H9 (cell line): Measurements from ENCODE around the gene PRR11. TPM values are rescaled to one million over a fixed set of nuclear protein-coding genes. Genes with fewer than 3 reads are reported as not detected.
A peak's percentile ranks its signal among the peaks of the same experiment; 100 is the strongest.

Experiments used
- DNase-seq: peaks from one replicate; pipeline ENCODE4 v3.0.0-alpha.2; 2017
- H2AFZ ChIP-seq: one replicate; pipeline ENCODE4 v1.6.1; 2013; ENCODE audit warnings: mild to moderate bottlenecking, low read length, control low read depth, moderate library complexity
- H2AK5ac ChIP-seq: 2 replicates; pipeline ENCODE4 v1.6.1; 2013; ENCODE audit warnings: low read length, control low read depth, mixed read lengths; ENCODE audit not compliant: insufficient read length
- H2BK120ac ChIP-seq: one replicate; pipeline ENCODE4 v1.6.1; 2013; ENCODE audit warnings: low read depth, mild to moderate bottlenecking, low read length, control low read depth, inconsistent platforms; ENCODE audit not compliant: poor library complexity, severe bottlenecking
- H2BK12ac ChIP-seq: 2 replicates; pipeline ENCODE4 v1.6.1; 2013; ENCODE audit warnings: low read length, control low read depth, mixed read lengths, low read depth; ENCODE audit not compliant: insufficient read length
- H2BK15ac ChIP-seq: 2 replicates; pipeline ENCODE4 v1.6.1; 2013; ENCODE audit warnings: low read depth, low read length, control low read depth
- H2BK20ac ChIP-seq: one replicate; pipeline ENCODE4 v1.6.1; 2013; ENCODE audit warnings: low read depth, mild to moderate bottlenecking, low read length, control low read depth, inconsistent platforms; ENCODE audit not compliant: poor library complexity, severe bottlenecking
- H2BK5ac ChIP-seq: 2 replicates; pipeline ENCODE4 v1.6.1; 2013; ENCODE audit warnings: low read length, control low read depth, mixed read lengths; ENCODE audit not compliant: insufficient read length
- H3K14ac ChIP-seq: 2 replicates; pipeline ENCODE4 v1.6.1; 2013; ENCODE audit warnings: low read length, control low read depth; ENCODE audit not compliant: insufficient read depth
- H3K18ac ChIP-seq: 2 replicates; pipeline ENCODE4 v1.6.1; 2013; ENCODE audit warnings: low read depth, mild to moderate bottlenecking, mixed read lengths, low read length, control low read depth; ENCODE audit not compliant: insufficient read length
- H3K23ac ChIP-seq: 2 replicates; pipeline ENCODE4 v1.6.1; 2013; ENCODE audit warnings: low read length, control low read depth, mixed read lengths, low read depth; ENCODE audit not compliant: insufficient read length
- H3K23me2 ChIP-seq: 2 replicates; pipeline ENCODE4 v1.6.1; 2013; ENCODE audit warnings: low read depth, mild to moderate bottlenecking, mixed read lengths, low read length, control low read depth; ENCODE audit not compliant: insufficient read length, poor library complexity, severe bottlenecking
- H3K27ac ChIP-seq: 2 replicates; pipeline ENCODE4 v1.5.1; 2013; ENCODE audit warnings: low read length, control low read depth, mixed read lengths, low read depth; ENCODE audit not compliant: insufficient read length
- H3K27me3 ChIP-seq: 2 replicates; pipeline ENCODE4 v1.6.1; 2013; ENCODE audit warnings: low read length, control low read depth, inconsistent platforms; ENCODE audit not compliant: insufficient read depth
- H3K4ac ChIP-seq: 2 replicates; pipeline ENCODE4 v1.6.1; 2013; ENCODE audit warnings: low read depth, mild to moderate bottlenecking, control low read depth, inconsistent platforms, low read length, moderate library complexity
- H3K4me1 ChIP-seq: 2 replicates; pipeline ENCODE4 v1.6.1; 2013; ENCODE audit warnings: low read length, control low read depth, inconsistent platforms; ENCODE audit not compliant: insufficient read depth
- H3K4me2 ChIP-seq: 2 replicates; pipeline ENCODE4 v1.6.1; 2013; ENCODE audit warnings: low read length, control low read depth, mixed read lengths; ENCODE audit not compliant: insufficient read length, insufficient read depth
- H3K56ac ChIP-seq: 2 replicates; pipeline ENCODE4 v1.6.1; 2013; ENCODE audit warnings: low read depth, mild to moderate bottlenecking, mixed read lengths, low read length, control low read depth; ENCODE audit not compliant: insufficient read length
- H3K79me1 ChIP-seq: 2 replicates; pipeline ENCODE4 v1.6.1; 2013; ENCODE audit warnings: low read depth, mild to moderate bottlenecking, moderate library complexity, low read length, control low read depth, inconsistent platforms; ENCODE audit not compliant: insufficient read depth, poor library complexity, severe bottlenecking
- H3K79me2 ChIP-seq: 2 replicates; pipeline ENCODE4 v1.6.1; 2013; ENCODE audit warnings: low read length, control low read depth, inconsistent platforms; ENCODE audit not compliant: insufficient read depth
- H3K9ac ChIP-seq: 2 replicates; pipeline ENCODE4 v1.6.1; 2013; ENCODE audit warnings: low read length, control low read depth, mixed read lengths; ENCODE audit not compliant: insufficient read length; ENCODE audit errors: extremely low read depth
- H3K9me3 ChIP-seq: one replicate; pipeline ENCODE4 v1.6.1; 2013; ENCODE audit warnings: low read depth, low read length, inconsistent platforms; ENCODE audit not compliant: control insufficient read depth
- H3T11ph ChIP-seq: one replicate; pipeline ENCODE4 v1.6.1; 2013; ENCODE audit warnings: mild to moderate bottlenecking, low read length, control low read depth, inconsistent platforms
- H4K20me1 ChIP-seq: one replicate; pipeline ENCODE4 v1.6.1; 2013; ENCODE audit not compliant: control insufficient read depth, insufficient read length, insufficient read depth
- H4K5ac ChIP-seq: 2 replicates; pipeline ENCODE4 v1.6.1; 2013; ENCODE audit warnings: low read depth, mild to moderate bottlenecking, mixed read lengths, low read length, control low read depth; ENCODE audit not compliant: insufficient read length
- H4K8ac ChIP-seq: replicated peaks from 2 replicates; pipeline ENCODE4 v1.6.1; 2013; ENCODE audit warnings: low read length, control low read depth, mixed read lengths, low read depth; ENCODE audit not compliant: insufficient read length
- H4K91ac ChIP-seq: 2 replicates; pipeline ENCODE4 v1.6.1; 2013; ENCODE audit warnings: low read depth, mild to moderate bottlenecking, moderate library complexity, mixed read lengths, low read length, control low read depth; ENCODE audit not compliant: insufficient read length
- H3K27ac Mint-ChIP-seq, 3 experiments: 2 replicates in 2 of 3; 3 replicates in 1 of 3; pipeline ENCODE4 v1.8.0; 2020 to 2021; ENCODE audit warnings: mixed read lengths in 3 of 3, mild to moderate bottlenecking in 1 of 3, moderate library complexity in 1 of 3
- H3K27me3 Mint-ChIP-seq: 2 replicates; pipeline ENCODE4 v1.8.0; 2021; ENCODE audit warnings: low read depth, mild to moderate bottlenecking, moderate library complexity, mixed read lengths
- H3K36me3 Mint-ChIP-seq, 3 experiments: 2 replicates in 2 of 3; 3 replicates in 1 of 3; pipeline ENCODE4 v1.8.0; 2020 to 2021; ENCODE audit warnings: low read depth in 3 of 3, mixed read lengths in 3 of 3; ENCODE audit not compliant: insufficient read depth in 1 of 3
- H3K4me1 Mint-ChIP-seq, 2 experiments: 2 replicates each; pipeline ENCODE4 v1.8.0; 2020; ENCODE audit warnings: mixed read lengths in 2 of 2
- H3K4me3 Mint-ChIP-seq, 2 experiments: 2 replicates in 1 of 2; 3 replicates in 1 of 2; pipeline ENCODE4 v1.8.0; 2020 to 2021; ENCODE audit warnings: mild to moderate bottlenecking in 2 of 2, mixed read lengths in 2 of 2, moderate library complexity in 1 of 2
- H3K9me3 Mint-ChIP-seq, 2 experiments: 2 replicates in 1 of 2; 3 replicates in 1 of 2; pipeline ENCODE4 v1.8.0; 2020; ENCODE audit warnings: mild to moderate bottlenecking in 2 of 2, mixed read lengths in 2 of 2, moderate library complexity in 1 of 2
- WGBS: extraction: QIAGEN DNeasy Blood & Tissue Kit; methylation state at CpG from one replicate; pipeline ENCODE4 v1.1.7; 2013; ENCODE audit warnings: missing lambda C conversion rate, low lambda C conversion rate, mixed read lengths; ENCODE audit not compliant: insufficient read length; ENCODE audit errors: extremely low coverage; 5-methylcytosine and 5-hydroxymethylcytosine counted together
- total RNA-seq: library from RNA; stranded (reverse); gene quantifications from 2 replicates; pipeline ENCODE4 v1.2.1, GENCODE V29; 2021
- TF ChIP-seq, protein P1 (sequence below): fragments of 200-600 bp; sonication (generic); conservative IDR thresholded peaks from 3 replicates; pipeline ENCODE4 v1.8.0; 2021; ENCODE audit warnings: antibody characterized with exemption, mild to moderate bottlenecking

The PRR11 gene
- total RNA-seq, 1 experiment from 2014 or later, result 70.7 TPM

DNA sequence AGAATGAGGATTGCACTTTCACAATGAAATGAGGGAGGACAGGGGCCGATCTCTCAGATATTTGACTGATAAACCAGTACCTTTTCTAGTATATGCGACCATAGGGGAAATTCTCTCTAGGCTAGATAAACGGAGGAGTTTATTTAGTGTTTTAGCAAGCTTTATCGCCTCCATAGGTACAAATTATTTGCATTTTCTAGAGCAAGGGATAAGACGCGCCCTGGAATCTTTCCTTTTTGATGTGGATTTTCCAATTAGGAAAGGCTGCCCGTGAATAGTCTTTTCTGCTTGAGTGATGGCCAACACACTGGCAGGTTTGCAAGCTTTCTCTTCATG lies 64.4 kb downstream of the PRR11 start:
- Mint-ChIP-seq H3K36me3 (peaks cover 0 to under 1% (median 0%) of the 10 kb centered on the region in 3 experiments; a peak in 1 of 7 replicates), H3K27me3 (peaks cover 4% of the 10 kb centered on the region; the same call in 1 of the 2 replicates), H3K27ac (peak overlapping the region in 2 of 3 experiments; percentile 90 to 93; a peak in 3 of 7 replicates), H3K4me3 (peak overlapping the region; percentile 96 to 99), H3K9me3 (no peaks in the 10 kb centered on the region), H3K4me1 (peaks cover 6 to 7% of the 10 kb centered on the region in 2 experiments)
- Histone ChIP-seq H3K4me2 (peak overlapping the region; percentile 61), H2BK12ac (no peak overlapping the region), H3K9ac (peak overlapping the region; percentile 60), H2BK20ac (no peak overlapping the region), H3K79me1 (no peaks in the 10 kb centered on the region), H2BK5ac (no peak overlapping the region), H3K27ac (no peak overlapping the region), H3K79me2 (no peaks in the 10 kb centered on the region), H2BK120ac (no peak overlapping the region), H2BK15ac (no peak overlapping the region), H3K14ac (no peak overlapping the region), H3K27me3 (no peaks in the 10 kb centered on the region), H3K23me2 (peaks cover 5% of the 10 kb centered on the region), H3K9me3 (no peaks in the 10 kb centered on the region), H2AK5ac (no peak overlapping the region), H3T11ph (no peak overlapping the region), H3K4me1 (no peaks in the 10 kb centered on the region), H4K8ac (no peak overlapping the region), H3K56ac (no peak overlapping the region), H4K5ac (no peak overlapping the region), H3K23ac (no peak overlapping the region), H4K91ac (no peak overlapping the region), H2AFZ (no peak overlapping the region), H3K18ac (no peak overlapping the region), H3K4ac (no peak overlapping the region), H4K20me1 (no peaks in the 10 kb centered on the region)
- DNase-seq, result no peak
- TF ChIP-seq, protein P1, sequence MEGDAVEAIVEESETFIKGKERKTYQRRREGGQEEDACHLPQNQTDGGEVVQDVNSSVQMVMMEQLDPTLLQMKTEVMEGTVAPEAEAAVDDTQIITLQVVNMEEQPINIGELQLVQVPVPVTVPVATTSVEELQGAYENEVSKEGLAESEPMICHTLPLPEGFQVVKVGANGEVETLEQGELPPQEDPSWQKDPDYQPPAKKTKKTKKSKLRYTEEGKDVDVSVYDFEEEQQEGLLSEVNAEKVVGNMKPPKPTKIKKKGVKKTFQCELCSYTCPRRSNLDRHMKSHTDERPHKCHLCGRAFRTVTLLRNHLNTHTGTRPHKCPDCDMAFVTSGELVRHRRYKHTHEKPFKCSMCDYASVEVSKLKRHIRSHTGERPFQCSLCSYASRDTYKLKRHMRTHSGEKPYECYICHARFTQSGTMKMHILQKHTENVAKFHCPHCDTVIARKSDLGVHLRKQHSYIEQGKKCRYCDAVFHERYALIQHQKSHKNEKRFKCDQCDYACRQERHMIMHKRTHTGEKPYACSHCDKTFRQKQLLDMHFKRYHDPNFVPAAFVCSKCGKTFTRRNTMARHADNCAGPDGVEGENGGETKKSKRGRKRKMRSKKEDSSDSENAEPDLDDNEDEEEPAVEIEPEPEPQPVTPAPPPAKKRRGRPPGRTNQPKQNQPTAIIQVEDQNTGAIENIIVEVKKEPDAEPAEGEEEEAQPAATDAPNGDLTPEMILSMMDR, result no peak
- WGBS, result no CpG with 5 or more reads among the region's 7 CpGs
